GM12878 (cell line): Measurements from ENCODE around the gene NPAS1. TPM values are rescaled to one million over a fixed set of nuclear protein-coding genes. Genes with fewer than 3 reads are reported as not detected.

Source experiments
- ATAC-seq: fragments of 200-7000 bp; cut with Tn5 transposase; 3 replicates; pipeline ENCODE4 v1.9.1; 2020; ENCODE audit warnings: mild to moderate bottlenecking, moderate library complexity
- BruUV-seq: library from RNA; stranded (reverse); fragments of 400-500 nt; replicated peaks from 2 replicates; lab custom pipeline; 2021; lab: Mats Ljungman, UMichigan
- CTCF ChIA-PET: fragments of 300-600 bp; sonication (Branson Sonifier 250); formaldehyde crosslinking; extraction: SDS; loops from one replicate; lab custom pipeline; 2021; ENCODE audit warnings: inconsistent platforms; lab: Yijun Ruan, JAX
- POLR2A ChIA-PET: fragments of 350-600 bp; formaldehyde crosslinking; extraction: SDS; loops from one replicate; lab custom pipeline; 2021; ENCODE audit warnings: inconsistent platforms; lab: Charles Lee
- RAD21 ChIA-PET: fragments of 300-600 bp; sonication (Branson Sonifier 250); formaldehyde crosslinking; loops from one replicate; lab custom pipeline; 2023; ENCODE audit warnings: antibody characterized with exemption; ENCODE audit not compliant: unreplicated experiment; lab: Charles Lee
- SMC1A ChIA-PET: fragments of 300-600 bp; sonication (Branson Sonifier 250); formaldehyde crosslinking; loops from one replicate; lab custom pipeline; 2023; ENCODE audit not compliant: unreplicated experiment, uncharacterized antibody; lab: Charles Lee
- DNase-seq: peaks from one replicate; pipeline ENCODE4 v3.0.0-alpha.2; 2011; ENCODE audit warnings: low read depth, low spot score
- FAIRE-seq: peaks from 3 replicates; lab custom pipeline; 2011; peaks lifted over from hg19 to GRCh38; lab: Jason Lieb, UNC
- H2AFZ ChIP-seq: 2 replicates; pipeline ENCODE4 v1.6.0; 2011; ENCODE audit warnings: low read depth, low read length, control low read depth; ENCODE audit not compliant: control insufficient read depth
- H3K27ac ChIP-seq: 2 replicates; pipeline ENCODE4 v1.5.1; 2011; ENCODE audit warnings: control low read depth; ENCODE audit not compliant: control insufficient read depth, insufficient read depth
- H3K27me3 ChIP-seq, 2 experiments: replicated peaks in 1 of 2; 2 replicates each; pipeline versions ENCODE4 v1.6.0 to v1.6.1; 2011; ENCODE audit warnings: low read length in 1 of 2; ENCODE audit not compliant: control insufficient read depth in 2 of 2, insufficient read depth in 2 of 2
- H3K36me3 ChIP-seq, 2 experiments: 2 replicates each; pipeline ENCODE4 v1.5.1; 2011; ENCODE audit warnings: low read length in 1 of 2; ENCODE audit not compliant: control insufficient read depth in 2 of 2, insufficient read depth in 2 of 2
- H3K4me1 ChIP-seq: 2 replicates; pipeline ENCODE4 v1.6.1; 2011; ENCODE audit warnings: mild to moderate bottlenecking, low read length, moderate library complexity, mixed read lengths; ENCODE audit not compliant: control insufficient read depth, insufficient read depth
- H3K4me2 ChIP-seq: 2 replicates; pipeline ENCODE4 v1.6.0; 2011; ENCODE audit warnings: control low read depth; ENCODE audit not compliant: control insufficient read depth, insufficient read depth
- H3K4me3 ChIP-seq: fragments of 200-600 bp; sonication (generic); 2 replicates; pipeline ENCODE4 v1.5.1; 2016
- H3K79me2 ChIP-seq: 2 replicates; pipeline ENCODE4 v1.6.0; 2011; ENCODE audit warnings: low read length; ENCODE audit not compliant: control insufficient read depth, insufficient read depth
- H3K9ac ChIP-seq: 2 replicates; pipeline ENCODE4 v1.8.0; 2011; ENCODE audit warnings: low read length, control low read depth, mixed read lengths; ENCODE audit not compliant: control insufficient read depth, insufficient read depth
- H3K9me3 ChIP-seq: replicated peaks from 3 replicates; pipeline ENCODE4 v1.5.1; 2011; ENCODE audit warnings: mild to moderate bottlenecking, low read length; ENCODE audit not compliant: control insufficient read depth, insufficient read depth
- H4K20me1 ChIP-seq: 2 replicates; pipeline ENCODE4 v1.6.0; 2011; ENCODE audit not compliant: control insufficient read depth, insufficient read depth
- BCL3 ChIP-seq: IDR thresholded peaks from 2 replicates; pipeline ENCODE4 v1.6.1; 2011; ENCODE audit warnings: borderline replicate concordance, low read depth, mild to moderate bottlenecking, moderate library complexity, low read length; ENCODE audit not compliant: insufficient read depth, poor library complexity, severe bottlenecking
- FOS ChIP-seq: IDR thresholded peaks from 3 replicates; pipeline ENCODE4 v1.6.1; 2011; ENCODE audit warnings: borderline replicate concordance; ENCODE audit not compliant: insufficient read length; ENCODE audit errors: extremely low read depth
- HDGF ChIP-seq: fragments of 450-650 bp; IDR thresholded peaks from 2 replicates; pipeline ENCODE4 v1.6.1; 2016; ENCODE audit warnings: antibody characterized with exemption
- MYB ChIP-seq: fragments of 150-350 bp; IDR thresholded peaks from 2 replicates; pipeline ENCODE4 v1.6.1; 2014; ENCODE audit warnings: mild to moderate bottlenecking, low read depth, low read length, borderline replicate concordance
- NFXL1 ChIP-seq: fragments of 450-650 bp; IDR thresholded peaks from 2 replicates; pipeline ENCODE4 v1.6.1; 2017; ENCODE audit warnings: antibody characterized with exemption, mild to moderate bottlenecking, borderline replicate concordance
- NFYB ChIP-seq: IDR thresholded peaks from 2 replicates; pipeline ENCODE4 v1.6.1; 2011; ENCODE audit warnings: low read depth, mild to moderate bottlenecking, low read length, improper control_type of control experiment, moderate library complexity; ENCODE audit not compliant: insufficient read depth
- POU2F2 ChIP-seq: IDR thresholded peaks from 3 replicates; pipeline ENCODE4 v1.6.1; 2011; ENCODE audit warnings: low read depth, mild to moderate bottlenecking, low read length, borderline replicate concordance
- SREBF1 ChIP-seq: IDR thresholded peaks from 2 replicates; pipeline ENCODE4 v1.6.1; 2012; ENCODE audit warnings: mild to moderate bottlenecking, low read length
- STAT3 ChIP-seq: IDR thresholded peaks from 2 replicates; pipeline ENCODE4 v1.6.1; 2011; ENCODE audit warnings: low read depth, low read length, improper control_type of control experiment
- ZNF384 ChIP-seq: IDR thresholded peaks from 2 replicates; pipeline ENCODE4 v1.6.1; 2012; ENCODE audit warnings: low read depth, mild to moderate bottlenecking, low read length, improper control_type of control experiment, borderline replicate concordance
- WGBS: methylation state at CpG from one replicate; pipeline ENCODE4 v1.1.6; 2016; ENCODE audit warnings: low lambda C conversion rate; ENCODE audit not compliant: insufficient replicate concordance, insufficient coverage; ENCODE audit errors: missing lambda C conversion rate; 5-methylcytosine and 5-hydroxymethylcytosine counted together
- in situ Hi-C: fragments of 300-500 bp; cut with MboI; formaldehyde crosslinking; loops from 9 replicates; pipeline ENCODE4 v1.14.3; 2018; ENCODE audit warnings: mixed read lengths
- intact Hi-C: fragments of 100-400 bp; cut with micrococcal nuclease; formaldehyde crosslinking; loops from one replicate; pipeline ENCODE4 v1.14.2; 2022; ENCODE audit not compliant: unreplicated experiment
- polyA plus RNA-seq, 11 experiments: library from polyadenylated mRNA; depleted of rRNA in 4 of 11; unstranded in 6 of 11; stranded (reverse) in 5 of 11; fragments of >200 nt; fragmentation: Nextera tagmentation in 4 of 11; fragmentation: Illumina TruSeq in 1 of 11; extraction: Ambion mirVana in 4 of 11; extraction: Trizol in 1 of 11; gene quantifications; 1 replicate in 1 of 11; 2 replicates in 10 of 11; pipeline versions ENCODE4 v1.2.1 to v1.2.3, GENCODE V29; 2011 to 2016; ENCODE audit warnings: inconsistent platforms in 2 of 11, missing spikeins in 2 of 11, low read depth in 1 of 11
- total RNA-seq, 4 experiments: library from RNA; depleted of rRNA in 3 of 4; stranded (reverse); fragments of >200 nt in 3 of 4; fragmentation: Illumina TruSeq in 1 of 4; extraction: Trizol in 1 of 4; gene quantifications; 2 replicates each; pipeline versions ENCODE4 v1.2.1 to v1.2.3, GENCODE V29; 2013 to 2021

Gene NPAS1
- total and polyA plus RNA-seq, 10 of the 15 experiments (the other 5 are each of a cell fraction or from before 2014, with no cell fraction given) = 0.14 to 0.72 (median 0.28) TPM; not detected in 3

GRCh38 chr19:46975011-46975924, 44.4 kb upstream of the NPAS1 start:
- WGBS = 95% methylated on average over 16 of the region's 16 CpGs
- no peak overlapping the region for H2AFZ ChIP-seq
- POLR2A ChIA-PET = no interaction called here
- no peak for ATAC-seq
- no peak overlapping the region for H3K27ac ChIP-seq
- no peak for DNase-seq
- in situ Hi-C loops = no loop called here
- intact Hi-C loops = no loop called here
- TF ChIP-seq HDGF = no peak
- TF ChIP-seq STAT3 = no peak
- no peak for TF ChIP-seq SREBF1
- no peak for TF ChIP-seq ZNF384
- TF ChIP-seq NFYB = no peak
- no peak for TF ChIP-seq FOS
- TF ChIP-seq NFXL1 = no peak
- TF ChIP-seq MYB = no peak
- TF ChIP-seq POU2F2 = no peak
- TF ChIP-seq BCL3 = no peak
- no peak overlapping the region for H3K4me2 ChIP-seq
- H3K4me1 ChIP-seq = no peaks in the 10 kb centered on the region
- SMC1A ChIA-PET = interaction anchor here (0.6 to 1.8 kb wide), 4 partner anchors 11 to 23 kb away, joined by 3 to 6 read pairs (median 3); no protein-coding TSS in a partner anchor
- H3K4me3 ChIP-seq = no peak overlapping the region
- no peaks in the 10 kb centered on the region for H4K20me1 ChIP-seq
- CTCF ChIA-PET = interaction anchor here (1.0 to 2.4 kb wide), 4 partner anchors 15 to 150 kb away, joined by 3 to 11 read pairs (median 4); no protein-coding TSS in a partner anchor
- RAD21 ChIA-PET = interaction anchor here (0.6 kb wide), 1 partner anchor 153 kb away, joined by 4 read pairs; no protein-coding TSS in a partner anchor
- H3K9me3 ChIP-seq = no peaks in the 10 kb centered on the region
- peaks cover 1 to 2% of the 10 kb centered on the region in 2 experiments; a peak in 3 of 4 replicates for H3K36me3 ChIP-seq
- no TSS peak for BruUV-seq
- no peaks in the 10 kb centered on the region for H3K79me2 ChIP-seq
- no peak for FAIRE-seq
- H3K9ac ChIP-seq = no peak overlapping the region
- no peaks in the 10 kb centered on the region for H3K27me3 ChIP-seq
